ENCODE data around the gene DRAXIN.

The DRAXIN gene

GRCh38 chr1:11729498-11730428 lies 38.3 kb downstream of the DRAXIN start:
- no peak for DNase-seq (ENCODE audit: extremely low spot score)
- POLR2A ChIA-PET, result no interaction called here
- no peak for TF ChIP-seq FOXK2 (IDR thresholded peaks at IDR 0.05)
- TF ChIP-seq PKNOX1 (IDR thresholded peaks at IDR 0.05), result no peak
- no peak for TF ChIP-seq CTBP1 (IDR thresholded peaks at IDR 0.05; ENCODE audit: borderline replicate concordance)
- TF ChIP-seq SUZ12 (IDR thresholded peaks at IDR 0.05), result no peak
- TF ChIP-seq FOXM1 (IDR thresholded peaks at IDR 0.05; ENCODE audit: borderline replicate concordance), result no peak
- no peak for TF ChIP-seq ZNF384 (IDR thresholded peaks at IDR 0.05)
- no peak for TF ChIP-seq SP1 (IDR thresholded peaks at IDR 0.05)
- no peak for TF ChIP-seq L3MBTL2 (conservative IDR thresholded peaks at IDR 0.05)
- no peak for TF ChIP-seq NFRKB (IDR thresholded peaks at IDR 0.05)
- TF ChIP-seq TARDBP (IDR thresholded peaks at IDR 0.05), result no peak
- no peak for TF ChIP-seq BHLHE40 (IDR thresholded peaks at IDR 0.05; ENCODE audit: borderline replicate concordance)
- no peak for TF ChIP-seq ARNT (IDR thresholded peaks at IDR 0.05)
- no peak for TF ChIP-seq LEF1 (IDR thresholded peaks at IDR 0.05; ENCODE audit: borderline replicate concordance)
- CTCF ChIA-PET, result no interaction called here

- ChIA-PET CTCF (no interaction called here), POLR2A (no interaction called here)
- no peak for DNase-seq (ENCODE audit: extremely low spot score)
- TF ChIP-seq ELF4 (IDR thresholded peaks at IDR 0.05), result no peak
These were observed 39.0 kb downstream of the DRAXIN start for GRCh38 chr1:11730429-11730891.

GRCh38 chr1:11731691-11732283 lies 40.3 kb downstream of the DRAXIN start:
- ChIA-PET POLR2A (no interaction called here), CTCF (no interaction called here)
- TF ChIP-seq CTBP1 (IDR thresholded peaks at IDR 0.05; ENCODE audit: borderline replicate concordance) (no peak), L3MBTL2 (conservative IDR thresholded peaks at IDR 0.05) (no peak), NFRKB (IDR thresholded peaks at IDR 0.05) (no peak), PKNOX1 (IDR thresholded peaks at IDR 0.05) (no peak), ZNF384 (IDR thresholded peaks at IDR 0.05) (no peak), SUZ12 (IDR thresholded peaks at IDR 0.05) (no peak), LEF1 (IDR thresholded peaks at IDR 0.05; ENCODE audit: borderline replicate concordance) (no peak), ELF4 (IDR thresholded peaks at IDR 0.05) (no peak), HDGF (IDR thresholded peaks at IDR 0.05; ENCODE audit: borderline replicate concordance) (no peak)
- DNase-seq (ENCODE audit: extremely low spot score), result no peak

GRCh38 chr1:11733306-11733705 lies 41.8 kb downstream of the DRAXIN start:
- no peak for DNase-seq (ENCODE audit: extremely low spot score)
- no peak for TF ChIP-seq SUZ12 (IDR thresholded peaks at IDR 0.05)
- no peak for TF ChIP-seq ZNF384 (IDR thresholded peaks at IDR 0.05)
- no peak for TF ChIP-seq L3MBTL2 (conservative IDR thresholded peaks at IDR 0.05)
- TF ChIP-seq FOXM1 (IDR thresholded peaks at IDR 0.05; ENCODE audit: borderline replicate concordance), result no peak
- no peak for TF ChIP-seq SP1 (IDR thresholded peaks at IDR 0.05)
- no peak for TF ChIP-seq FOXK2 (IDR thresholded peaks at IDR 0.05)
- no peak for TF ChIP-seq TARDBP (IDR thresholded peaks at IDR 0.05)
- TF ChIP-seq ELF4 (IDR thresholded peaks at IDR 0.05), result no peak
- no peak for TF ChIP-seq PKNOX1 (IDR thresholded peaks at IDR 0.05)
- TF ChIP-seq CTBP1 (IDR thresholded peaks at IDR 0.05; ENCODE audit: borderline replicate concordance), result no peak
- no peak for TF ChIP-seq ARNT (IDR thresholded peaks at IDR 0.05)
- no peak for TF ChIP-seq LEF1 (IDR thresholded peaks at IDR 0.05; ENCODE audit: borderline replicate concordance)
- TF ChIP-seq BHLHE40 (IDR thresholded peaks at IDR 0.05; ENCODE audit: borderline replicate concordance), result no peak
- no peak for TF ChIP-seq HDGF (IDR thresholded peaks at IDR 0.05; ENCODE audit: borderline replicate concordance)
- TF ChIP-seq NFRKB (IDR thresholded peaks at IDR 0.05), result no peak
- TF ChIP-seq FOXA1 (IDR thresholded peaks at IDR 0.05), result no peak
- ChIA-PET CTCF (no interaction called here), POLR2A (no interaction called here)

GRCh38 chr1:11735531-11735853 lies 44.0 kb downstream of the DRAXIN start:
- CTCF ChIA-PET, result no interaction called here
- no peak for DNase-seq (ENCODE audit: extremely low spot score)
- TF ChIP-seq LEF1 (IDR thresholded peaks at IDR 0.05; ENCODE audit: borderline replicate concordance) (no peak), FOXM1 (IDR thresholded peaks at IDR 0.05; ENCODE audit: borderline replicate concordance) (no peak), CTBP1 (IDR thresholded peaks at IDR 0.05; ENCODE audit: borderline replicate concordance) (no peak), PKNOX1 (IDR thresholded peaks at IDR 0.05) (no peak), ZNF384 (IDR thresholded peaks at IDR 0.05) (no peak), BHLHE40 (IDR thresholded peaks at IDR 0.05; ENCODE audit: borderline replicate concordance) (no peak), SP1 (IDR thresholded peaks at IDR 0.05) (no peak), HDGF (IDR thresholded peaks at IDR 0.05; ENCODE audit: borderline replicate concordance) (no peak), TARDBP (IDR thresholded peaks at IDR 0.05) (no peak)
- POLR2A ChIA-PET, result interaction anchor here (1.3 kb wide), 2 partner anchors 10 to 54 kb away, joined by 3 read pairs; no protein-coding TSS in a partner anchor
